Breast epithelium (tissue), 3 donors: ENCODE data around the gene SEC31B.

Experiments
- CTCF ChIP-seq, 3 donors: fragments of 450-650 bp; IDR thresholded peaks; one replicate each; pipeline ENCODE4 v1.5.1; 2016 to 2017; ENCODE audit warnings: antibody characterized with exemption in 3 of 3, mild to moderate bottlenecking in 3 of 3, moderate library complexity in 3 of 3
- POLR2A ChIP-seq: fragments of 450-650 bp; IDR thresholded peaks from one replicate; pipeline ENCODE4 v1.6.1; 2016; ENCODE audit warnings: antibody characterized with exemption, mild to moderate bottlenecking, moderate library complexity

- TF ChIP-seq CTCF (IDR thresholded peaks at IDR 0.05), result no peak
- no peak for TF ChIP-seq POLR2A
Measured at GRCh38 chr10:100490531-100490930, 29.1 kb downstream of the SEC31B start.
